Tibial nerve (tissue), 4 donors: Measurements from ENCODE around the gene GALM. TPM values are rescaled to one million over a fixed set of nuclear protein-coding genes. Genes with fewer than 3 reads are reported as not detected.

Source experiments
- DNase-seq, 2 donors: peaks; one replicate each; pipeline ENCODE4 v3.0.0-alpha.2; 2019; ENCODE audit warnings: low spot score in 2 of 2
- H3K27ac ChIP-seq, 4 donors: fragments of 200-600 bp; sonication (generic) in 3 of 4; one replicate each; pipeline ENCODE4 v1.5.1; 2017 to 2019; ENCODE audit warnings: mild to moderate bottlenecking in 1 of 4
- H3K27me3 ChIP-seq, 2 donors: fragments of 200-600 bp; sonication (generic) in 1 of 2; one replicate each; pipeline versions ENCODE4 v1.5.1 to v1.6.0; 2017 to 2019
- H3K36me3 ChIP-seq, 3 donors: fragments of 200-600 bp; sonication (generic); one replicate each; pipeline ENCODE4 v1.5.1; 2018 to 2019
- H3K4me1 ChIP-seq, 4 donors: fragments of 200-600 bp; sonication (generic) in 3 of 4; one replicate each; pipeline ENCODE4 v1.5.1; 2017 to 2019
- H3K4me3 ChIP-seq, 4 donors: fragments of 200-600 bp; sonication (generic) in 3 of 4; one replicate each; pipeline ENCODE4 v1.5.1; 2017 to 2019; ENCODE audit warnings: mild to moderate bottlenecking in 1 of 4, moderate library complexity in 1 of 4
- H3K9me3 ChIP-seq, 4 donors: fragments of 200-600 bp; sonication (generic) in 3 of 4; one replicate each; pipeline ENCODE4 v1.5.1; 2017 to 2019
- CTCF ChIP-seq, 5 experiments: fragments of 200-600 bp in 3 of 5; fragments of 450-650 bp in 2 of 5; sonication (generic) in 3 of 5; IDR thresholded peaks; one replicate each; pipeline ENCODE4 v1.5.1; 2016 to 2019; ENCODE audit warnings: antibody characterized with exemption in 5 of 5, mild to moderate bottlenecking in 3 of 5, moderate library complexity in 2 of 5
- EP300 ChIP-seq, 2 donors: sonication (generic); formaldehyde crosslinking; IDR thresholded peaks; one replicate each; pipeline ENCODE4 v1.6.1; 2017; ENCODE audit warnings: antibody characterized with exemption in 2 of 2, mild to moderate bottlenecking in 1 of 2
- POLR2A ChIP-seq, 2 donors: fragments of 450-650 bp; IDR thresholded peaks; one replicate each; pipeline ENCODE4 v1.6.1; 2017; ENCODE audit warnings: antibody characterized with exemption in 2 of 2, mild to moderate bottlenecking in 2 of 2, moderate library complexity in 2 of 2
- WGBS, 2 donors: methylation state at CpG; one replicate each; pipeline ENCODE4 v1.1.5; 2018; 5-methylcytosine and 5-hydroxymethylcytosine counted together
- total RNA-seq, 4 donors: library from RNA; depleted of rRNA; stranded (reverse); fragments of >200 nt; gene quantifications; one replicate each; pipeline ENCODE4 v1.1.0, GENCODE V29; 2016

GALM gene
- total RNA-seq, 4 donors from 2014 or later, result 20.7 to 57.9 (median 34.2) TPM

GRCh38 chr2:38622210-38622609, 43.7 kb upstream of the GALM start:
- H3K36me3 ChIP-seq, result no peaks in the 10 kb centered on the region
- no peaks in the 10 kb centered on the region for H3K27me3 ChIP-seq
- H3K4me3 ChIP-seq, result no peak overlapping the region
- DNase-seq, result peak in 1 of 2 donors; percentile 34
- no peak overlapping the region for H3K27ac ChIP-seq
- 78 to 83% methylated on average over 3 of the region's 3 CpGs for WGBS, 2 donors
- peaks cover 0 to 15% (median 3%) of the 10 kb centered on the region in 4 donors for H3K4me1 ChIP-seq
- peak in 1 of 2 donors; percentile 64 for TF ChIP-seq EP300 (IDR thresholded peaks at IDR 0.05)
- TF ChIP-seq CTCF (IDR thresholded peaks at IDR 0.05), result no peak
- H3K9me3 ChIP-seq, result no peaks in the 10 kb centered on the region

- peaks cover 0 to 5% (median 0%) of the 10 kb centered on the region in 4 donors for H3K9me3 ChIP-seq
- no peaks in the 10 kb centered on the region for H3K4me1 ChIP-seq
- WGBS, 2 donors, result 83 to 87% methylated on average over 7 of the region's 7 CpGs
- no peak for DNase-seq
- no peaks in the 10 kb centered on the region for H3K27me3 ChIP-seq
- H3K27ac ChIP-seq, result no peak overlapping the region
- H3K36me3 ChIP-seq, result no peaks in the 10 kb centered on the region
- no peak for TF ChIP-seq CTCF (IDR thresholded peaks at IDR 0.05)
- TF ChIP-seq POLR2A (IDR thresholded peaks at IDR 0.05), result no peak
- TF ChIP-seq EP300 (IDR thresholded peaks at IDR 0.05), result no peak
- H3K4me3 ChIP-seq, result no peak overlapping the region
Observed at GRCh38 chr2:38626326-38627035, 39.4 kb upstream of the GALM start.

GRCh38 chr2:38627391-38627790, 38.5 kb upstream of the GALM start:
- peaks cover 0 to 5% (median 0%) of the 10 kb centered on the region in 4 donors for H3K9me3 ChIP-seq
- no peak overlapping the region for H3K27ac ChIP-seq
- no peaks in the 10 kb centered on the region for H3K4me1 ChIP-seq
- no peak for DNase-seq
- no peaks in the 10 kb centered on the region for H3K36me3 ChIP-seq
- 59 to 60% methylated on average over 4 of the region's 4 CpGs for WGBS, 2 donors
- no peak overlapping the region for H3K4me3 ChIP-seq
- TF ChIP-seq EP300 (IDR thresholded peaks at IDR 0.05) (no peak), CTCF (IDR thresholded peaks at IDR 0.05) (no peak), POLR2A (IDR thresholded peaks at IDR 0.05) (no peak)
- H3K27me3 ChIP-seq, result no peaks in the 10 kb centered on the region

GRCh38 chr2:38629684-38630083, 36.2 kb upstream of the GALM start:
- no peak overlapping the region for H3K27ac ChIP-seq
- WGBS, 2 donors, result 82 to 86% methylated on average over 1 of the region's 1 CpG
- TF ChIP-seq POLR2A (IDR thresholded peaks at IDR 0.05) (no peak), CTCF (IDR thresholded peaks at IDR 0.05) (no peak), EP300 (IDR thresholded peaks at IDR 0.05) (no peak)
- no peaks in the 10 kb centered on the region for H3K27me3 ChIP-seq
- H3K36me3 ChIP-seq, result no peaks in the 10 kb centered on the region
- H3K4me1 ChIP-seq, result peaks cover 0 to 9% (median 0%) of the 10 kb centered on the region in 4 donors
- H3K9me3 ChIP-seq, result peaks cover 0 to 5% (median 0%) of the 10 kb centered on the region in 4 donors
- no peak overlapping the region for H3K4me3 ChIP-seq
- DNase-seq, result no peak

- Histone ChIP-seq H3K4me1 (peaks cover 0 to 9% (median 0%) of the 10 kb centered on the region in 4 donors), H3K27me3 (no peaks in the 10 kb centered on the region), H3K9me3 (peaks cover 0 to 5% (median 0%) of the 10 kb centered on the region in 4 donors), H3K27ac (no peak overlapping the region), H3K36me3 (no peaks in the 10 kb centered on the region), H3K4me3 (no peak overlapping the region)
- TF ChIP-seq POLR2A (IDR thresholded peaks at IDR 0.05) (no peak), EP300 (IDR thresholded peaks at IDR 0.05) (no peak)
- no peak for DNase-seq
- WGBS, 2 donors, result 70 to 76% methylated on average over 2 of the region's 2 CpGs
Observed at GRCh38 chr2:38631976-38632375, 33.9 kb upstream of the GALM start.
